NCI-H82 treated with DMSO at 0.1 percent for 48 hours (cell line): Measurements from ENCODE around the gene PCSK5.
A peak's percentile ranks its signal among the peaks of the same experiment; 100 is the strongest.

ENCODE experiments used
- DNase-seq: peaks from one replicate; lab custom pipeline; 2025; ENCODE audit not compliant: unreplicated experiment; lab: John Stamatoyannopoulos, UW

PCSK5 gene

GRCh38 chr9:76373784-76374474 lies 483.5 kb downstream of the PCSK5 start:
- DNase-seq: no peak

- DNase-seq: no peak
These were observed 484.5 kb downstream of the PCSK5 start for GRCh38 chr9:76374783-76375559.

GRCh38 chr9:76377791-76378190 lies 487.3 kb downstream of the PCSK5 start:
- DNase-seq: no peak

GRCh38 chr9:76378367-76379073 lies 488.0 kb downstream of the PCSK5 start:
- DNase-seq: no peak

- no peak for DNase-seq
These were observed 489.0 kb downstream of the PCSK5 start for GRCh38 chr9:76379494-76379893.

- DNase-seq: no peak
These were observed 500.2 kb downstream of the PCSK5 start for GRCh38 chr9:76390656-76391055.

GRCh38 chr9:76394195-76394959 lies 503.9 kb downstream of the PCSK5 start, which contains the start of gene RFK:
TSS of gene RFK (minus strand) at chr9:76394426. CDS start at chr9:76394171, 255 bp downstream.
- DNase-seq: peak; percentile 53

- DNase-seq: peak; percentile 41
These were observed 504.4 kb downstream of the PCSK5 start for GRCh38 chr9:76394960-76395252.

- no peak for DNase-seq
These were observed 504.9 kb downstream of the PCSK5 start for GRCh38 chr9:76395381-76395780.

GRCh38 chr9:76396144-76396543 lies 505.7 kb downstream of the PCSK5 start:
- no peak for DNase-seq

GRCh38 chr9:76396597-76396996 lies 506.1 kb downstream of the PCSK5 start:
- DNase-seq: no peak

- no peak for DNase-seq
These were observed 509.4 kb downstream of the PCSK5 start for GRCh38 chr9:76399856-76400255.

GRCh38 chr9:76400534-76401096 lies 510.1 kb downstream of the PCSK5 start:
- DNase-seq: no peak

GRCh38 chr9:76401176-76401575 lies 510.7 kb downstream of the PCSK5 start:
- DNase-seq: no peak

- no peak for DNase-seq
These were observed 511.3 kb downstream of the PCSK5 start for GRCh38 chr9:76401580-76402354.

GRCh38 chr9:76403352-76403751 lies 512.9 kb downstream of the PCSK5 start:
- no peak for DNase-seq

GRCh38 chr9:76404401-76404800 lies 513.9 kb downstream of the PCSK5 start:
- no peak for DNase-seq

GRCh38 chr9:76405340-76405739 lies 514.9 kb downstream of the PCSK5 start:
- DNase-seq: no peak

GRCh38 chr9:76405868-76406267 lies 515.4 kb downstream of the PCSK5 start:
- DNase-seq: no peak
